Measurements from ENCODE around the gene AMACR. TPM values are rescaled to one million over a fixed set of nuclear protein-coding genes. Genes with fewer than 3 reads are reported as not detected.
"Not testable (repeated sequence)": the region's sequence is repeated elsewhere in the genome, so short reads cannot be mapped to it uniquely, and the experiment has no call there.

AMACR gene
- total and polyA plus RNA-seq, 3 experiments from 2014 or later: 7.1 to 12.8 (median 11.3) TPM

- no peak for DNase-seq
- Mint-ChIP-seq H3K36me3 (peaks cover 13 to 40% (median 14%) of the 10 kb centered on the region in 3 donors), H3K27me3 (no peaks in the 10 kb centered on the region), H3K9me3 (no peaks in the 10 kb centered on the region), H3K4me1 (no peaks in the 10 kb centered on the region), H3K27ac (no peak overlapping the region), H3K4me3 (no peak overlapping the region)
- Histone ChIP-seq H3K9me3 (ENCODE audit: low read length) (no peaks in the 10 kb centered on the region), H3K4me1 (ENCODE audit: insufficient read depth, low read length) (no peaks in the 10 kb centered on the region), H3K27ac (ENCODE audit: low read depth, low read length) (no peak overlapping the region), H3K4me3 (ENCODE audit: low read length) (no peak overlapping the region), H3K27me3 (ENCODE audit: insufficient read depth, low read length, poor library complexity, severe bottlenecking) (no peaks in the 10 kb centered on the region), H3K36me3 (ENCODE audit: insufficient read depth, low read length) (no peaks in the 10 kb centered on the region)
- POLR2A ChIA-PET: no interaction called here
- CTCF ChIA-PET: no interaction called here
Observed at GRCh38 chr5:34031966-34032365, 24.1 kb upstream of the AMACR start.

- no peaks in the 10 kb centered on the region for H3K27me3 Mint-ChIP-seq
- DNase-seq: no peak
- CTCF ChIA-PET: no interaction called here
- no peaks in the 10 kb centered on the region for H3K4me1 ChIP-seq (ENCODE audit: insufficient read depth, low read length)
- no peaks in the 10 kb centered on the region for H3K36me3 ChIP-seq (ENCODE audit: insufficient read depth, low read length)
- H3K4me3 Mint-ChIP-seq: no peak overlapping the region
- no peaks in the 10 kb centered on the region for H3K4me1 Mint-ChIP-seq
- no peaks in the 10 kb centered on the region for H3K27me3 ChIP-seq (ENCODE audit: insufficient read depth, low read length, poor library complexity, severe bottlenecking)
- no peak overlapping the region for H3K27ac Mint-ChIP-seq
- H3K9me3 Mint-ChIP-seq: no peaks in the 10 kb centered on the region
- H3K27ac ChIP-seq (ENCODE audit: low read depth, low read length): no peak overlapping the region
- no peak overlapping the region for H3K4me3 ChIP-seq (ENCODE audit: low read length)
- H3K9me3 ChIP-seq (ENCODE audit: low read length): no peaks in the 10 kb centered on the region
- H3K36me3 Mint-ChIP-seq: peaks cover 13 to 41% (median 15%) of the 10 kb centered on the region in 3 donors
- POLR2A ChIA-PET: no interaction called here
Observed at GRCh38 chr5:34031117-34031516, 23.3 kb upstream of the AMACR start.

- POLR2A ChIA-PET; H3K27me3 Mint-ChIP-seq; H3K36me3 ChIP-seq (ENCODE audit: insufficient read depth, low read length): not testable (repeated sequence)
Observed at GRCh38 chr5:34030585-34030984, 22.7 kb upstream of the AMACR start.

GRCh38 chr5:34030048-34030447 lies 22.2 kb upstream of the AMACR start:
- H3K4me3 ChIP-seq (ENCODE audit: low read length): no peak overlapping the region
- Mint-ChIP-seq H3K4me3 (no peak overlapping the region), H3K27me3 (no peaks in the 10 kb centered on the region), H3K4me1 (no peaks in the 10 kb centered on the region), H3K27ac (peak overlapping the region in 1 of 8 donors; percentile 70), H3K36me3 (peaks cover 8 to 41% (median 18%) of the 10 kb centered on the region in 3 donors), H3K9me3 (no peaks in the 10 kb centered on the region)
- no peaks in the 10 kb centered on the region for H3K27me3 ChIP-seq (ENCODE audit: insufficient read depth, low read length, poor library complexity, severe bottlenecking)
- H3K9me3 ChIP-seq (ENCODE audit: low read length): no peaks in the 10 kb centered on the region
- H3K4me1 ChIP-seq (ENCODE audit: insufficient read depth, low read length): no peaks in the 10 kb centered on the region
- DNase-seq: no peak
- POLR2A ChIA-PET: no interaction called here
- CTCF ChIA-PET: no interaction called here
- H3K27ac ChIP-seq (ENCODE audit: low read depth, low read length): no peak overlapping the region
- H3K36me3 ChIP-seq (ENCODE audit: insufficient read depth, low read length): no peaks in the 10 kb centered on the region

More at GRCh38 chr5:34030585-34030984, 22.7 kb upstream of the AMACR start:
- H3K9me3 Mint-ChIP-seq; DNase-seq; H3K4me3 ChIP-seq (ENCODE audit: low read length); H3K27ac ChIP-seq (ENCODE audit: low read depth, low read length); H3K27me3 ChIP-seq (ENCODE audit: insufficient read depth, low read length, poor library complexity, severe bottlenecking); H3K4me1 Mint-ChIP-seq; H3K4me3 Mint-ChIP-seq; H3K9me3 ChIP-seq (ENCODE audit: low read length); CTCF ChIA-PET; H3K4me1 ChIP-seq (ENCODE audit: insufficient read depth, low read length): not testable (repeated sequence)
- H3K36me3 Mint-ChIP-seq: peaks cover 8 to 42% (median 18%) of the 10 kb centered on the region in 3 donors
- H3K27ac Mint-ChIP-seq: peak overlapping the region in 2 of 8 donors; percentile 35 to 70

GRCh38 chr5:34028349-34028748 lies 20.5 kb upstream of the AMACR start:
- CTCF ChIA-PET: no interaction called here
- POLR2A ChIA-PET: no interaction called here
- H3K36me3 Mint-ChIP-seq: peaks cover 8 to 37% (median 15%) of the 10 kb centered on the region in 3 donors

GRCh38 chr5:34026089-34026761 lies 18.4 kb upstream of the AMACR start:
- no peaks in the 10 kb centered on the region for H3K27me3 ChIP-seq (ENCODE audit: insufficient read depth, low read length, poor library complexity, severe bottlenecking)
- no peaks in the 10 kb centered on the region for H3K9me3 ChIP-seq (ENCODE audit: low read length)
- Mint-ChIP-seq H3K4me1 (peaks cover 11 to 19% (median 18%) of the 10 kb centered on the region in 3 donors), H3K27ac (peak overlapping the region in 1 of 8 donors; percentile 58), H3K9me3 (no peaks in the 10 kb centered on the region), H3K36me3 (peaks cover 4 to 36% (median 10%) of the 10 kb centered on the region in 3 donors), H3K27me3 (no peaks in the 10 kb centered on the region), H3K4me3 (no peak overlapping the region)
- H3K4me3 ChIP-seq (ENCODE audit: low read length): no peak overlapping the region
- H3K36me3 ChIP-seq (ENCODE audit: insufficient read depth, low read length): no peaks in the 10 kb centered on the region
- H3K4me1 ChIP-seq (ENCODE audit: insufficient read depth, low read length): peaks cover 10% of the 10 kb centered on the region
- ChIA-PET CTCF (no interaction called here), POLR2A (no interaction called here)
- H3K27ac ChIP-seq (ENCODE audit: low read depth, low read length): no peak overlapping the region
- no peak for DNase-seq

More at GRCh38 chr5:34028349-34028748, 20.5 kb upstream of the AMACR start:
- Histone ChIP-seq H3K27ac (ENCODE audit: low read depth, low read length) (no peak overlapping the region), H3K4me1 (ENCODE audit: insufficient read depth, low read length) (no peaks in the 10 kb centered on the region), H3K27me3 (ENCODE audit: insufficient read depth, low read length, poor library complexity, severe bottlenecking) (no peaks in the 10 kb centered on the region), H3K36me3 (ENCODE audit: insufficient read depth, low read length) (no peaks in the 10 kb centered on the region), H3K9me3 (ENCODE audit: low read length) (no peaks in the 10 kb centered on the region), H3K4me3 (ENCODE audit: low read length) (no peak overlapping the region)
- DNase-seq: no peak
- no peak overlapping the region for H3K4me3 Mint-ChIP-seq
- H3K4me1 Mint-ChIP-seq: peaks cover 0 to 1% (median under 1%) of the 10 kb centered on the region in 3 donors
- H3K27me3 Mint-ChIP-seq: no peaks in the 10 kb centered on the region
- no peak overlapping the region for H3K27ac Mint-ChIP-seq
- no peaks in the 10 kb centered on the region for H3K9me3 Mint-ChIP-seq

- Mint-ChIP-seq H3K36me3 (peaks cover 7 to 50% (median 23%) of the 10 kb centered on the region in 3 donors), H3K27ac (peak overlapping the region in 7 of 8 donors; percentile 72 to 96 (median 87)), H3K4me1 (peaks cover 11 to 22% (median 21%) of the 10 kb centered on the region in 3 donors), H3K4me3 (peak overlapping the region in 1 of 7 donors; percentile 38), H3K9me3 (no peaks in the 10 kb centered on the region), H3K27me3 (no peaks in the 10 kb centered on the region)
- H3K27ac ChIP-seq (ENCODE audit: low read depth, low read length): no peak overlapping the region
- H3K36me3 ChIP-seq (ENCODE audit: insufficient read depth, low read length): peaks cover 3% of the 10 kb centered on the region
- H3K27me3 ChIP-seq (ENCODE audit: insufficient read depth, low read length, poor library complexity, severe bottlenecking): no peaks in the 10 kb centered on the region
- CTCF ChIA-PET: no interaction called here
- no peak overlapping the region for H3K4me3 ChIP-seq (ENCODE audit: low read length)
- DNase-seq: peak in 1 of 5 donors; percentile 14
- peaks cover 10% of the 10 kb centered on the region for H3K4me1 ChIP-seq (ENCODE audit: insufficient read depth, low read length)
- POLR2A ChIA-PET: interaction anchor here (0.6 kb wide), 1 partner anchor 14 kb away, joined by 5 read pairs; no protein-coding TSS in a partner anchor
- no peaks in the 10 kb centered on the region for H3K9me3 ChIP-seq (ENCODE audit: low read length)
Observed at GRCh38 chr5:34022121-34022705, 14.4 kb upstream of the AMACR start.

- DNase-seq: no peak
- H3K27ac Mint-ChIP-seq: peak overlapping the region in 6 of 8 donors; percentile 12 to 88 (median 56)
- ChIA-PET POLR2A (no interaction called here), CTCF (no interaction called here)
- H3K4me3 Mint-ChIP-seq: no peak overlapping the region
- peaks cover 10% of the 10 kb centered on the region for H3K4me1 ChIP-seq (ENCODE audit: insufficient read depth, low read length)
- peaks cover 3% of the 10 kb centered on the region for H3K36me3 ChIP-seq (ENCODE audit: insufficient read depth, low read length)
- H3K4me1 Mint-ChIP-seq: peaks cover 11 to 22% (median 21%) of the 10 kb centered on the region in 3 donors
- H3K27me3 Mint-ChIP-seq: no peaks in the 10 kb centered on the region
- H3K36me3 Mint-ChIP-seq: peaks cover 7 to 50% (median 26%) of the 10 kb centered on the region in 3 donors
- H3K27ac ChIP-seq (ENCODE audit: low read depth, low read length): no peak overlapping the region
- no peaks in the 10 kb centered on the region for H3K9me3 ChIP-seq (ENCODE audit: low read length)
- no peaks in the 10 kb centered on the region for H3K9me3 Mint-ChIP-seq
- H3K27me3 ChIP-seq (ENCODE audit: insufficient read depth, low read length, poor library complexity, severe bottlenecking): no peaks in the 10 kb centered on the region
- no peak overlapping the region for H3K4me3 ChIP-seq (ENCODE audit: low read length)
Observed at GRCh38 chr5:34021334-34021733, 13.5 kb upstream of the AMACR start.
